ENCODE data around the gene SHANK3.

Gene SHANK3

GRCh38 chr22:50706481-50707125, 34.0 kb downstream of the SHANK3 start:
- Histone ChIP-seq H3K4me1 (ENCODE audit: control insufficient read depth, insufficient read depth, low read length) (no peaks in the 10 kb centered on the region), H3K4me3 (ENCODE audit: low read depth, low read length) (no peak overlapping the region), H3K36me3 (ENCODE audit: control insufficient read depth in 2 of 2, insufficient read depth in 1 of 2, low read length in 2 of 2) (peaks cover 0 to 67% of the 10 kb centered on the region in 2 experiments; a peak in 2 of 3 replicates), H3K9me3 (ENCODE audit: control insufficient read depth, insufficient read depth, low read depth, low read length) (no peaks in the 10 kb centered on the region), H3K27ac (ENCODE audit: extremely low read depth, low read depth, low read length) (no peak overlapping the region)
- TF ChIP-seq GFI1B (tag by site-specific recombination; IDR thresholded peaks at IDR 0.05) = no peak
- TF ChIP-seq ZNF274 (IDR thresholded peaks at IDR 0.05; ENCODE audit: low read length) = no peak
- TF ChIP-seq ZNF274 (tag by site-specific recombination; IDR thresholded peaks at IDR 0.05; ENCODE audit: borderline replicate concordance) = no peak
- TF ChIP-seq ZNF37A (tag by site-specific recombination; IDR thresholded peaks at IDR 0.05) = no peak
- TF ChIP-seq, protein P1, sequence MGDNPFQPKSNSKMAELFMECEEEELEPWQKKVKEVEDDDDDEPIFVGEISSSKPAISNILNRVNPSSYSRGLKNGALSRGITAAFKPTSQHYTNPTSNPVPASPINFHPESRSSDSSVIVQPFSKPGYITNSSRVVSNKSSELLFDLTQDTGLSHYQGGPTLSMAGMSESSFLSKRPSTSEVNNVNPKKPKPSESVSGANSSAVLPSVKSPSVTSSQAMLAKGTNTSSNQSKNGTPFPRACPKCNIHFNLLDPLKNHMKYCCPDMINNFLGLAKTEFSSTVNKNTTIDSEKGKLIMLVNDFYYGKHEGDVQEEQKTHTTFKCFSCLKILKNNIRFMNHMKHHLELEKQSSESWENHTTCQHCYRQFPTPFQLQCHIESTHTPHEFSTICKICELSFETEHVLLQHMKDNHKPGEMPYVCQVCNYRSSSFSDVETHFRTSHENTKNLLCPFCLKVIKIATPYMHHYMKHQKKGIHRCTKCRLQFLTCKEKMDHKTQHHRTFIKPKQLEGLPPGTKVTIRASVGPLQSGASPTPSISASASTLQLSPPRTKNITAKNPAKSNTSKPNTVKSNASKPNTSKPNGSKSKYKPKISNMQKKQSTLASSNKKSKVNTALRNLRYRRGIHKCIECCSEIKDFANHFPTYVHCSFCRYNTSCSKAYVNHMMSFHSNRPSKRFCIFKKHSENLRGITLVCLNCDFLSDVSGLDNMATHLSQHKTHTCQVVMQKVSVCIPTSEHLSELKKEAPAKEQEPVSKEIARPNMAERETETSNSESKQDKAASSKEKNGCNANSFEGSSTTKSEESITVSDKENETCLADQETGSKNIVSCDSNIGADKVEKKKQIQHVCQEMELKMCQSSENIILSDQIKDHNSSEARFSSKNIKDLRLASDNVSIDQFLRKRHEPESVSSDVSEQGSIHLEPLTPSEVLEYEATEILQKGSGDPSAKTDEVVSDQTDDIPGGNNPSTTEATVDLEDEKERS (tag by site-specific recombination; IDR thresholded peaks at IDR 0.05) = no peak
- no peak for TF ChIP-seq ZBTB17 (tag by site-specific recombination; IDR thresholded peaks at IDR 0.05)
- TF ChIP-seq, protein P2, sequence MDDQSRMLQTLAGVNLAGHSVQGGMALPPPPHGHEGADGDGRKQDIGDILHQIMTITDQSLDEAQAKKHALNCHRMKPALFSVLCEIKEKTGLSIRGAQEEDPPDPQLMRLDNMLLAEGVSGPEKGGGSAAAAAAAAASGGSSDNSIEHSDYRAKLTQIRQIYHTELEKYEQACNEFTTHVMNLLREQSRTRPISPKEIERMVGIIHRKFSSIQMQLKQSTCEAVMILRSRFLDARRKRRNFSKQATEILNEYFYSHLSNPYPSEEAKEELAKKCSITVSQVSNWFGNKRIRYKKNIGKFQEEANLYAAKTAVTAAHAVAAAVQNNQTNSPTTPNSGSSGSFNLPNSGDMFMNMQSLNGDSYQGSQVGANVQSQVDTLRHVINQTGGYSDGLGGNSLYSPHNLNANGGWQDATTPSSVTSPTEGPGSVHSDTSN (CRISPR knock-in tag; IDR thresholded peaks at IDR 0.05) = no peak
- no peak for TF ChIP-seq ZNF677 (tag by site-specific recombination; IDR thresholded peaks at IDR 0.05)
- TF ChIP-seq ZNF184 (tag by site-specific recombination; IDR thresholded peaks at IDR 0.05) = no peak
- TF ChIP-seq ZNF138 (tag by site-specific recombination; IDR thresholded peaks at IDR 0.05; ENCODE audit: borderline replicate concordance) = no peak
- no peak for TF ChIP-seq ZSCAN23 (tag by site-specific recombination; IDR thresholded peaks at IDR 0.05)
- CTCF ChIA-PET = no interaction called here
- POLR2A ChIA-PET = no interaction called here

DNA sequence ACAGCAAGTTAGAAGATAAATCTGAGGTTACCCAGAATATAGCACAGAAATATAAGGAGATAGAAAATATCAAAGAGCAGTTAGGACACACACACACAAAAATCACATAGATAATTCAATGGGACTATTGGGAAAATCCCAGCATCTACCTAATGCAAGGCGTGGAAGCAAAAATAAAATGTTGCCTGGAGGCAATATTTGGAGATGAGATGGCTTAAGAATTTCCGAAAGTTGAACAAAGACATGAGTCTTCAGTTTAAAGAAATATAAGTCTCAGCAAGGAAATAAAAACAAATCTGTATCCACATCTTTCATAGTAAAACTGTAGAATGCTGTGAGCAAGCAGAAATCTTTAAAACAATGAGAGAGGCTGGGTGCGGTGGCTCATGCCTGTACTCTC, 35.9 kb downstream of the SHANK3 start:
- CTCF ChIA-PET = no interaction called here
- Histone ChIP-seq H3K27ac (ENCODE audit: extremely low read depth, low read depth, low read length) (no peak overlapping the region), H3K4me1 (ENCODE audit: control insufficient read depth, insufficient read depth, low read length) (no peaks in the 10 kb centered on the region), H3K36me3 (ENCODE audit: control insufficient read depth in 2 of 2, insufficient read depth in 1 of 2, low read length in 2 of 2) (peaks cover 0 to 49% of the 10 kb centered on the region in 2 experiments; a peak in 2 of 3 replicates), H3K4me3 (ENCODE audit: low read depth, low read length) (no peak overlapping the region), H3K9me3 (ENCODE audit: control insufficient read depth, insufficient read depth, low read depth, low read length) (no peaks in the 10 kb centered on the region)
- POLR2A ChIA-PET = no interaction called here
- TF ChIP-seq GLIS2 (tag by site-specific recombination; IDR thresholded peaks at IDR 0.05) (no peak), ZBTB17 (tag by site-specific recombination; IDR thresholded peaks at IDR 0.05) (no peak), ZNF610 (tag by site-specific recombination; IDR thresholded peaks at IDR 0.05; ENCODE audit: borderline replicate concordance) (no peak), ZNF23 (tag by site-specific recombination; IDR thresholded peaks at IDR 0.05; ENCODE audit: borderline replicate concordance) (no peak), ZFP69B (tag by site-specific recombination; IDR thresholded peaks at IDR 0.05) (no peak), ZNF658 (tag by site-specific recombination; IDR thresholded peaks at IDR 0.05) (no peak), ZBTB26 (tag by site-specific recombination; optimal IDR thresholded peaks at IDR 0.05) (no peak), ZNF629 (tag by site-specific recombination; IDR thresholded peaks at IDR 0.05) (no peak), ZNF560 (tag by site-specific recombination; IDR thresholded peaks at IDR 0.05; ENCODE audit: borderline replicate concordance) (no peak), ZNF350 (tag by site-specific recombination; IDR thresholded peaks at IDR 0.05) (no peak), ZNF292 (tag by site-specific recombination; IDR thresholded peaks at IDR 0.05; ENCODE audit: borderline replicate concordance, low read depth) (no peak), ZBTB8A (tag by site-specific recombination; IDR thresholded peaks at IDR 0.05) (no peak), ZNF169 (tag by site-specific recombination; IDR thresholded peaks at IDR 0.05) (no peak), ZNF214 (tag by site-specific recombination; IDR thresholded peaks at IDR 0.05; ENCODE audit: borderline replicate concordance) (no peak), MEIS1 (CRISPR knock-in tag; IDR thresholded peaks at IDR 0.05; ENCODE audit: borderline replicate concordance) (no peak)
- TF ChIP-seq, protein P3, sequence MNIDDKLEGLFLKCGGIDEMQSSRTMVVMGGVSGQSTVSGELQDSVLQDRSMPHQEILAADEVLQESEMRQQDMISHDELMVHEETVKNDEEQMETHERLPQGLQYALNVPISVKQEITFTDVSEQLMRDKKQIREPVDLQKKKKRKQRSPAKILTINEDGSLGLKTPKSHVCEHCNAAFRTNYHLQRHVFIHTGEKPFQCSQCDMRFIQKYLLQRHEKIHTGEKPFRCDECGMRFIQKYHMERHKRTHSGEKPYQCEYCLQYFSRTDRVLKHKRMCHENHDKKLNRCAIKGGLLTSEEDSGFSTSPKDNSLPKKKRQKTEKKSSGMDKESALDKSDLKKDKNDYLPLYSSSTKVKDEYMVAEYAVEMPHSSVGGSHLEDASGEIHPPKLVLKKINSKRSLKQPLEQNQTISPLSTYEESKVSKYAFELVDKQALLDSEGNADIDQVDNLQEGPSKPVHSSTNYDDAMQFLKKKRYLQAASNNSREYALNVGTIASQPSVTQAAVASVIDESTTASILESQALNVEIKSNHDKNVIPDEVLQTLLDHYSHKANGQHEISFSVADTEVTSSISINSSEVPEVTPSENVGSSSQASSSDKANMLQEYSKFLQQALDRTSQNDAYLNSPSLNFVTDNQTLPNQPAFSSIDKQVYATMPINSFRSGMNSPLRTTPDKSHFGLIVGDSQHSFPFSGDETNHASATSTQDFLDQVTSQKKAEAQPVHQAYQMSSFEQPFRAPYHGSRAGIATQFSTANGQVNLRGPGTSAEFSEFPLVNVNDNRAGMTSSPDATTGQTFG (tag by site-specific recombination; IDR thresholded peaks at IDR 0.05; ENCODE audit: borderline replicate concordance) = no peak
